Stomach smooth muscle (tissue), 2 donors: ENCODE measurements around the gene SUMF2.
A peak's percentile ranks its signal among the peaks of the same experiment; 100 is the strongest.
"Not testable (repeated sequence)": the region's sequence is repeated elsewhere in the genome, so short reads cannot be mapped to it uniquely, and the experiment has no call there.

Source experiments
- H3K27ac ChIP-seq: one replicate; pipeline ENCODE4 v1.7.0; 2013; ENCODE audit warnings: mild to moderate bottlenecking, low read length, inconsistent platforms
- H3K27me3 ChIP-seq, 2 donors: one replicate each; pipeline ENCODE4 v1.7.0; 2013; ENCODE audit warnings: low read length in 2 of 2; ENCODE audit not compliant: insufficient read depth in 2 of 2, control insufficient read depth in 1 of 2
- H3K36me3 ChIP-seq, 2 donors: one replicate each; pipeline ENCODE4 v1.7.0; 2013; ENCODE audit warnings: low read length in 2 of 2; ENCODE audit not compliant: control insufficient read depth in 2 of 2, insufficient read depth in 2 of 2
- H3K4me1 ChIP-seq: one replicate; pipeline ENCODE4 v1.7.0; 2013; ENCODE audit warnings: low read length; ENCODE audit not compliant: control insufficient read depth, insufficient read depth
- H3K4me3 ChIP-seq, 2 donors: one replicate each; pipeline ENCODE4 v1.7.0; 2013; ENCODE audit warnings: low read length in 2 of 2
- H3K9ac ChIP-seq, 2 donors: one replicate each; pipeline ENCODE4 v1.7.0; 2013; ENCODE audit warnings: low read length in 2 of 2, mild to moderate bottlenecking in 1 of 2
- H3K9me3 ChIP-seq, 2 donors: one replicate each; pipeline ENCODE4 v1.7.0; 2013; ENCODE audit warnings: low read length in 2 of 2; ENCODE audit not compliant: control insufficient read depth in 2 of 2
- donor health status: healthy.
- donor health status: Pancreatic carcinoma.

Gene SUMF2

DNA sequence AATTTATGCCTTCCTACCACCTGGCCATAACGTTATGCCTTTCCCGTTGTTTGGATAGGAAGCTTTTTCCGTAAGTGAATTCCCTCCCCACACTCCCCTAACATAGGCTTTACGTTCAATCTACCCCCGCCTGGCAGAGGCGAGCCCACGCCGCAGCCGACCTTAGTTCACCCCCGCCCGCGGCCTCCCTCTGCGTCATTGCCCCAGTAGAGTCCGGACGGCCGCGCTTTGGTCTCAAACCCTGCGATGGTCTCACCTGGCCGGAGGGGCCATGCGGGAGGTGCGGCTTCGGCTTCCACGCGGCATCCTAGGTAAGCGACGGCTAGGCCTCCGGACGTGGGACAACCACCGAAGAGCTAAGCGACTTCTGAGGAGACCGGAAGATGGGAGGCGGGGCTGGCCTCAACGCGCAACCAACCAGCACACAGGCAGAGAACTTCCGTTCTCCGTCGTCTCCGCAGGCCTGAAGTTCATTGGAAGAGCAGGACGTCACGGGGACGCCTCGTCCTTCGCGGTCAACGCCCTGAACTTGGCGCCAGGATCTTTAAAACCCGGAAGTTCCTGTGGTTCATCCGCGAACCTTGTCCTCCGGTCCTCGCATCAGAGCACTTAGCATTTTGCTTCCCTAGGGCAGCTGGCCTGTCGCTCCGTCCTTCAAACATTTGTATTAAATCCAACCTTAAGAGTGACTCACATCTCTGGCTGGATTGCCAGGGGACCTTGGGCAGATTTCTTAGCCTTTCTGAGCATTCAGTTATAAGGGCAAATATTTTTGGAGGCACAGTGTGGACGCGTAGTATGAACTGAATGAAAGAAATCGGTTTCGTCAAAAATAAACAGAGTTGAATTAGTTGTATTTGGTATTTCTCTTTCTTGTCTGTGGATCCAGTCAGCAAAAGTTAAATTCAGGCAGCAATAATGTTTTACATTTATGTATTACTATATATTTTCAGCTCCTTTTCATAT, 42.3 kb downstream of the SUMF2 start, which contains the start of gene CHCHD2:
Gene CHCHD2, minus strand, starts transcription at position 369 of the 966 bp plus-strand sequence. Its CDS starts 63 bp downstream, at position 306.
- Histone ChIP-seq H3K27me3 (no peaks in the 10 kb centered on the region), H3K27ac (peak within 1 kb of the TSS; percentile 88), H3K9ac (peak within 1 kb of the TSS; percentile 98), H3K36me3 (peaks cover 19 to 20% of the 10 kb centered on the region in 2 donors), H3K4me3 (peak within 1 kb of the TSS; percentile 95 to 98), H3K9me3 (no peaks in the 10 kb centered on the region), H3K4me1 (peaks cover 10% of the 10 kb centered on the region)

DNA sequence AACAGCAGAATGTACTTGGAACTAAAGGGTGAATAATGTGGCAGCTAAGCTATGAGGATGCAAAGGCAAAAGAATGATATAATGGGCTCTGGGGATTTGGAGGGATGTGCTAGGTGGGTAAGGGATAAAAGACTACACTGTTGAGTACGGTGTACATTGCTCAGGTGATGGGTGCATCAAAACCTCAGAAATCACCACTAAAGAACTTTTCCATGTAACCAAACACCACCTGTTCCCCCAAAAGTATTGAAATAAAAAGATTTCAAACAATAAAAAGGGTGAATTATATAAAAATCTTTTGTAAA, 43.8 kb downstream of the SUMF2 start:
- Histone ChIP-seq H3K4me3 (no peak overlapping the region), H3K27me3 (no peaks in the 10 kb centered on the region), H3K9ac (no peak overlapping the region), H3K27ac (no peak overlapping the region), H3K9me3 (no peaks in the 10 kb centered on the region), H3K36me3 (peaks cover 9 to 11% of the 10 kb centered on the region in 2 donors), H3K4me1 (peaks cover 10% of the 10 kb centered on the region)

DNA sequence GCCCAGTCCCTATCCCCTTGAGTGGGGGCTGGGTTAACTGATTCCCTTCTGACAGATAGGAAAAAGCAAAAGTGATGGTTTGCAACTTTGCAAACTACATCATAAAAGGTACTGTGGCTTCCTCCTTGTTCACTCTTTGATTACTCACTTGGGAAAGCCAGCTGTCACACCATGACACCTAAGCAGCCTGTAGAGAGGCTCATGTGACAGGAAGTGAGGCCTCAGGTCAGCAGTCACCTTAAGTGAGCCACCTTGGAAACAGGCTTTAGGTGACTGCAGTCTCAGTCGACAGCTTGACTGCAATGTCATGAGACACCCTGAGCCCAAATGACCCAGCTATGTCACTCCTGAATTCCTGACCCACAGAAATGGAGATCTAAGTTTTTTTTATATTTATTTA, 46.5 kb downstream of the SUMF2 start:
- Histone ChIP-seq H3K4me3 (no peak overlapping the region), H3K4me1 (peaks cover 2% of the 10 kb centered on the region), H3K27ac (no peak overlapping the region), H3K9me3 (no peaks in the 10 kb centered on the region), H3K27me3 (no peaks in the 10 kb centered on the region), H3K36me3 (no peaks in the 10 kb centered on the region), H3K9ac (no peak overlapping the region)

DNA sequence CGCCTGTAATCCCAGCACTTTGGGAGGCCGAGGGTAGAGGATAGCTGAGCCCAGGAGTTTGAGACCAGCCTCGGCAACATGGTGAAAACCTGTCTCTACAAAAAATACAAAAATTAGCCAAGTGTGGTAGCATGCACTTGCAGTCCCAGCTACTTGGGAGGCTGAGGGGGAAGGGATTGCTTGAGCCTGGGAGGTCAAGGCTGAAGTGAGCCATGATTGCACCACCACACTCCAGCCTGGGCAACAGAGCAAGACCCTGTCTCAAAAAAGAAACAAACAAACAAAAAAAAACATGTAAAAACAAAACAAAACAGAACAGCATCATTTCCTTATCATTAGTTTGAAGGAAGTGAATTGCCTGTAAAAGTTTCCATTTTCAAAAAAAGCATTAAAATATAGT, 48.2 kb downstream of the SUMF2 start:
- not testable (repeated sequence) for H3K4me3 ChIP-seq, H3K36me3 ChIP-seq, H3K27ac ChIP-seq, H3K4me1 ChIP-seq, H3K27me3 ChIP-seq, H3K9ac ChIP-seq, H3K9me3 ChIP-seq

DNA sequence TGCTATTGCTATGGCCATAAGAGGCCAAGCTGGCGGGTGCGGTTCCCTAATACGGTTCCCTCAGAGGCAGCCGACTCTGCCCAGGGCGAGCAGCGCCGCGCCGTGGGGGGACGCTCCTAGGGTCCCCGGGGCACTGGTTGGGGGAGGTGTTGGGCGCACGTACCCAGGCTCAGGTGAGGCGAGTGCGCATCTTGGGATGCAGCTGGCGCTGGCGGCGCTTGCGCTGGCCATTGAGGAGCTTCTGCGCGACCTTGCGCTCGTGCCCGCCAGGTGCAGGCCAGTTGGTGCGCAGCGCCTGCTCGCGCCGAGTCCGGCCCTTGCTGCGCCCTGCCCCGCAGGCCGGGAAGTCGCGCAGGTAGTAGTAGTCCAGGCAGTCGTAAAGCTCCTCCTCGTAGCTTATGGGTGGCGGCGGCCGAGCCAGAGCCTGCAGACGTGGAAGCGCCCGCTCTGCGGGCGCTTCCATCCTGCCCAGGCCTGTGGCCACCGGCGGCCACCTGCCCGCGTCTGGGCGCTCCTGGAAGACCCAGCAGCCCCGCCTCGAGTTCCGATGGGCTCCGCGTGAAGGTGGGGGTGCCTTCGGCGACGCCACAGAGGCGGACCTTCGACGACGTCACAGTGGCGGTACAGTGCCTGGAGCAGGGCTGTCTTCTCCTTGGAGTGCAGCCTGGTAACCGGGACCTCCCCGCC, 51.9 kb downstream of the SUMF2 start, which contains the start of gene NUPR2:
Gene NUPR2, minus strand, starts transcription at position 566 of the 687 bp plus-strand sequence. Its CDS starts 103 bp downstream, at position 463.
- H3K9ac ChIP-seq, result no peak within 1 kb of the TSS
- H3K27ac ChIP-seq, result no peak within 1 kb of the TSS
- H3K4me3 ChIP-seq, result no peak within 1 kb of the TSS
- no peaks in the 10 kb centered on the region for H3K4me1 ChIP-seq
- H3K27me3 ChIP-seq, result peaks cover 7 to 12% of the 10 kb centered on the region in 2 donors
- no peaks in the 10 kb centered on the region for H3K36me3 ChIP-seq
- no peaks in the 10 kb centered on the region for H3K9me3 ChIP-seq

DNA sequence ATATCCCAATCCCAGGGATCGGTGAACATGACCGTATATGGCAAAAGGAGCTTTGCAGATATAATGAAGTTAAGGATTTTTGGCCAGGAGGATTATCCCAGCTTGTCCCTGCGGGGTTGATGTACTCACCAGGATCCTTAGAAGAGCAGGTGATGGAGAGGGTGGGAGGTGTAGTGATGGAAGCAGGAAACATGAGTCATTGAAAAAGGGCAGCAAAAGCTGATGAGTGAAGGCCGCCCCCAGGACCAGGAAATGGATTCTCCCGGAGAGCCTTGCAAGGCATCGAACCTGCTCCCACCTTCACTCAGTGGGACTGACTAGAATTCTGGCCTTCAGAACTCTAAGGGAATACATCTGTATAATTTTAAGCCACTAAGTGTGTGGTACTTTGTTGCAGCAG, 57.4 kb downstream of the SUMF2 start:
- H3K9ac ChIP-seq, result no peak overlapping the region
- H3K4me1 ChIP-seq, result no peaks in the 10 kb centered on the region
- H3K4me3 ChIP-seq, result no peak overlapping the region
- H3K27me3 ChIP-seq, result peaks cover 3 to 6% of the 10 kb centered on the region in 2 donors
- no peak overlapping the region for H3K27ac ChIP-seq
- no peaks in the 10 kb centered on the region for H3K9me3 ChIP-seq
- H3K36me3 ChIP-seq, result no peaks in the 10 kb centered on the region

DNA sequence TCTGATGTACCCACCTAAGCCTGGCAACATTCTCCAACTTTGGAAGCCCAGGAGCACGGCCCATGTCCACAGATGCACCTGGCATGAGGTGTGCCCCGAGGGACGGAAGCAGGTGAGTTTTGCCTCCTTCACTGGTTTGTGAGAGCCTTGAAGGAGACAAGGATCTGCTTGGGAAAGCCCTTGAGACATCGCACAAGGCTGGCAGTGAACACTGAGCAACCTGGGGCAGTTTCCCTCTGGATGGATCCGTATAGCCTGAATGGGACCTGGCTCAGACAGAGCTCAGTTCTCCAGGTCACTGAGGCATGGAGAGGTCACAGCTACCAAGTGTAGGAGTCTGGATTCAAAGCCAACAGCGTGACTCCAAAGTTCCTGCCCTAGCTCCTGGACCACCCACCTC, 60.9 kb downstream of the SUMF2 start:
- Histone ChIP-seq H3K27ac (no peak overlapping the region), H3K4me1 (no peaks in the 10 kb centered on the region), H3K4me3 (no peak overlapping the region)

DNA sequence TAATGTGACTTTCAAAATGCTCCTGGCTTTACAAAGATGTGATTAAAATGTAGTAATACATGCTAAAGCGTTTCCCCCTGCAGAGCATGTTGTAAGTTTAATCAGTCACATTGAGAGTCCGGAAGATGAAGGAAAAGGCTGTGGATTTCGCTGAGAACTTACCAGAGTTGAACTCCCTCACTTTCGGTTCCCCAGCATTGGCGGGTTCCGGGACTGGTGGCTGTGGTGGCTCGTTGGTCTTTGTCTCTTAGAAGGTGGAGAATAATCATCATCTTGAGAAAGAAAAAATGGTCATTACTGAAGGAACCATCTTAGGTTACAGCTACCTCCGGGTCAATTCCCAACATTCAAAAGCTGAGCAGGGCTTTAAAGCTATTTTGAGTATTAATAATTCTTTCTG, 61.7 kb downstream of the SUMF2 start:
- no peak overlapping the region for H3K4me3 ChIP-seq
- H3K9ac ChIP-seq, result no peak overlapping the region
- H3K9me3 ChIP-seq, result no peaks in the 10 kb centered on the region
- no peaks in the 10 kb centered on the region for H3K36me3 ChIP-seq
- H3K27me3 ChIP-seq, result no peaks in the 10 kb centered on the region
- H3K4me1 ChIP-seq, result no peaks in the 10 kb centered on the region
- H3K27ac ChIP-seq, result no peak overlapping the region

More for the DNA sequence above, 60.9 kb downstream of the SUMF2 start:
- H3K27me3 ChIP-seq, result no peaks in the 10 kb centered on the region
- no peaks in the 10 kb centered on the region for H3K9me3 ChIP-seq
- no peaks in the 10 kb centered on the region for H3K36me3 ChIP-seq
- no peak overlapping the region for H3K9ac ChIP-seq

DNA sequence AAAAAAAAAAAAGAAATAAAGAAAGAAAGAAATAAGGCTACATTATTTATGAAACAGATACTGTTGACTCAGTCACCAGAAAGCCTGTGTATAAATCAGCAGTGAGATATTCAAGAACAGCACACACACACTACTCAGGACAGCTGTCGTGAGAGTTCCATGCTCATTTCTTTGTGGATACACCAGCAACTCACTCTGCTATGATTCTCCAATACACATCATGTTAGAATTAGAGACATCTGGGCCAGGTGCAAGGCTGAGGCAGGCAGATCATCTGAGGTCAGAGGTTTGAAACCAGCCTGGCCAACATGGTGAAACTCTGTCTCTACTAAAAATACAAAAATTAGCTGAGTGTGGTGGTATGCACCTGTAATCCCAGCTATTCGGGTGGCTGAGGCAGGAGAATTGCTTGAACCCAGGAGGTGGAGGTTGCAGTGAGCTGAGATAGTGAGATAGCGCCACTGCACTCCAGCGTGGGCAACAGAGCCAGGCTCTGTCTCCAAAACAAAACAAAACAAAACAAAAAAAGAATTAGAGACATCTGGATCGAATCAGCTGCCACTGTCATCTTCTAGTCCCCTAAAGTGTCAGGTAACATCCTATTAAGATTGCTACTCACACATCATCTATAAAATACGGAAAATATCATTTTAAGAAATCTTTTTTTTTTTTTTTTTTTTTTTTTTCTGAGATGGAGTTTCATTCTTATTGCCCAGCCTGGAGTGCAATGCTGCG, 63.3 kb downstream of the SUMF2 start:
- no peak overlapping the region for H3K9ac ChIP-seq
- H3K27me3 ChIP-seq, result no peaks in the 10 kb centered on the region
- H3K27ac ChIP-seq, result no peak overlapping the region
- no peaks in the 10 kb centered on the region for H3K4me1 ChIP-seq
- H3K36me3 ChIP-seq, result no peaks in the 10 kb centered on the region
- H3K9me3 ChIP-seq, result no peaks in the 10 kb centered on the region
- no peak overlapping the region for H3K4me3 ChIP-seq
